ACC112 (cell line): ENCODE data around the gene PKNOX1.
"Not testable (repeated sequence)": the region's sequence is repeated elsewhere in the genome, so short reads cannot be mapped to it uniquely, and the experiment has no call there.

Source experiments
- H2AFZ ChIP-seq: fragments of 200-600 bp; sonication (generic); one replicate; pipeline ENCODE4 v1.6.0; 2017; ENCODE audit warnings: antibody characterized with exemption, low read length; ENCODE audit not compliant: unreplicated experiment
- H3K27ac ChIP-seq: fragments of 200-600 bp; sonication (generic); 2 replicates; pipeline ENCODE4 v1.5.1; 2014; ENCODE audit warnings: low read depth, mild to moderate bottlenecking, antibody characterized with exemption, low read length, moderate library complexity
- H3K27me3 ChIP-seq: fragments of 200-600 bp; sonication (generic); 2 replicates; pipeline ENCODE4 v1.6.1; 2014; ENCODE audit warnings: mild to moderate bottlenecking, antibody characterized with exemption, low read length, moderate library complexity, mixed read lengths; ENCODE audit not compliant: insufficient read depth
- H3K36me3 ChIP-seq: fragments of 200-600 bp; sonication (generic); 2 replicates; pipeline ENCODE4 v1.6.1; 2016; ENCODE audit warnings: mild to moderate bottlenecking, antibody characterized with exemption, low read length, moderate library complexity, mixed read lengths; ENCODE audit not compliant: insufficient read depth
- H3K4me1 ChIP-seq: fragments of 200-600 bp; sonication (generic); one replicate; pipeline ENCODE4 v1.6.1; 2016; ENCODE audit warnings: low read length, mixed read lengths; ENCODE audit not compliant: insufficient read depth, unreplicated experiment, control insufficient read depth
- H3K4me3 ChIP-seq: fragments of 200-600 bp; sonication (generic); 2 replicates; pipeline ENCODE4 v1.5.1; 2014; ENCODE audit warnings: mild to moderate bottlenecking, low read depth, low read length
- H3K79me2 ChIP-seq: fragments of 200-600 bp; sonication (generic); one replicate; pipeline ENCODE4 v1.6.0; 2016; ENCODE audit warnings: low read length; ENCODE audit not compliant: control insufficient read depth, unreplicated experiment, insufficient read depth

Gene PKNOX1

GRCh38 chr21:42989370-42989769 lies 15.0 kb downstream of the PKNOX1 start:
- H3K4me3 ChIP-seq, H2AFZ ChIP-seq, H3K36me3 ChIP-seq, H3K27me3 ChIP-seq, H3K27ac ChIP-seq: not testable (repeated sequence)
- Histone ChIP-seq H3K79me2 (peaks cover 12% of the 10 kb centered on the region), H3K4me1 (peaks cover 24% of the 10 kb centered on the region)

GRCh38 chr21:42989816-42990650 lies 15.7 kb downstream of the PKNOX1 start:
- Histone ChIP-seq H3K79me2 (peaks cover 8% of the 10 kb centered on the region), H2AFZ (no peak overlapping the region), H3K4me3 (no peak overlapping the region), H3K4me1 (peaks cover 24% of the 10 kb centered on the region), H3K36me3 (peaks cover 2% of the 10 kb centered on the region; the same call in 1 of the 2 replicates), H3K27ac (no peak overlapping the region), H3K27me3 (no peaks in the 10 kb centered on the region)

GRCh38 chr21:42991992-42992740 lies 17.8 kb downstream of the PKNOX1 start:
- Histone ChIP-seq H2AFZ (peak overlapping the region; percentile 32), H3K27ac (peak overlapping the region; percentile 32; the same call in 1 of the 2 replicates), H3K27me3 (no peaks in the 10 kb centered on the region), H3K79me2 (peaks cover 9% of the 10 kb centered on the region), H3K4me1 (peaks cover 16% of the 10 kb centered on the region), H3K4me3 (no peak overlapping the region), H3K36me3 (peaks cover 2% of the 10 kb centered on the region; the same call in 1 of the 2 replicates)

- H3K79me2 ChIP-seq, result peaks cover 9% of the 10 kb centered on the region
- H3K4me3 ChIP-seq, result no peak overlapping the region
- H3K27me3 ChIP-seq, result no peaks in the 10 kb centered on the region
- peaks cover 21% of the 10 kb centered on the region for H3K4me1 ChIP-seq
- H2AFZ ChIP-seq, result no peak overlapping the region
- no peak overlapping the region for H3K27ac ChIP-seq
- H3K36me3 ChIP-seq, result peaks cover 2% of the 10 kb centered on the region; the same call in 1 of the 2 replicates
Observed at GRCh38 chr21:42993051-42993712, 18.8 kb downstream of the PKNOX1 start.

- peak overlapping the region; percentile 53 for H3K27ac ChIP-seq
- no peaks in the 10 kb centered on the region; the same call in 1 of the 2 replicates for H3K36me3 ChIP-seq
- H3K4me1 ChIP-seq, result peaks cover 13% of the 10 kb centered on the region
- no peak overlapping the region for H2AFZ ChIP-seq
- H3K79me2 ChIP-seq, result peaks cover 7% of the 10 kb centered on the region
- no peaks in the 10 kb centered on the region for H3K27me3 ChIP-seq
- peak overlapping the region; percentile 9; the same call in 1 of the 2 replicates for H3K4me3 ChIP-seq
Observed at GRCh38 chr21:42997053-42997452, 22.7 kb downstream of the PKNOX1 start.

- H3K4me3 ChIP-seq, H3K36me3 ChIP-seq, H3K27ac ChIP-seq, H2AFZ ChIP-seq, H3K4me1 ChIP-seq, H3K79me2 ChIP-seq, H3K27me3 ChIP-seq: not testable (repeated sequence)
Observed at GRCh38 chr21:42997983-42998382, 23.6 kb downstream of the PKNOX1 start.

GRCh38 chr21:42999152-42999551 lies 24.8 kb downstream of the PKNOX1 start:
- H2AFZ ChIP-seq, H3K27me3 ChIP-seq, H3K4me1 ChIP-seq, H3K4me3 ChIP-seq, H3K36me3 ChIP-seq, H3K79me2 ChIP-seq, H3K27ac ChIP-seq: not testable (repeated sequence)

- H3K27ac ChIP-seq, H3K36me3 ChIP-seq, H3K79me2 ChIP-seq, H3K4me1 ChIP-seq, H3K4me3 ChIP-seq, H3K27me3 ChIP-seq, H2AFZ ChIP-seq: not testable (repeated sequence)
Observed at GRCh38 chr21:43000041-43000440, 25.7 kb downstream of the PKNOX1 start.

GRCh38 chr21:43001316-43001715 lies 27.0 kb downstream of the PKNOX1 start:
- H3K36me3 ChIP-seq, result no peaks in the 10 kb centered on the region
- H3K4me1 ChIP-seq, result peaks cover 5% of the 10 kb centered on the region
- H3K4me3 ChIP-seq, result no peak overlapping the region
- no peaks in the 10 kb centered on the region for H3K27me3 ChIP-seq
- no peak overlapping the region for H2AFZ ChIP-seq
- peaks cover 3% of the 10 kb centered on the region for H3K79me2 ChIP-seq
- no peak overlapping the region for H3K27ac ChIP-seq

- H2AFZ ChIP-seq, result no peak overlapping the region
- H3K27me3 ChIP-seq, result no peaks in the 10 kb centered on the region
- peaks cover 2% of the 10 kb centered on the region for H3K79me2 ChIP-seq
- 0 out of 2 replicates have a peak, but pooled peaks cover 3% of the 10 kb centered on the region for H3K36me3 ChIP-seq
- no peak overlapping the region for H3K4me3 ChIP-seq
- no peak overlapping the region for H3K27ac ChIP-seq
- H3K4me1 ChIP-seq, result no peaks in the 10 kb centered on the region
Observed at GRCh38 chr21:43004926-43005325, 30.6 kb downstream of the PKNOX1 start.
